ENCODE data around the gene CIDEC. TPM values are rescaled to one million over a fixed set of nuclear protein-coding genes. Genes with fewer than 3 reads are reported as not detected.

The CIDEC gene
- total and polyA plus RNA-seq, 2 of the 8 experiments (the other 6 are each of a cell fraction or from before 2014, with no cell fraction given), result not detected

DNA sequence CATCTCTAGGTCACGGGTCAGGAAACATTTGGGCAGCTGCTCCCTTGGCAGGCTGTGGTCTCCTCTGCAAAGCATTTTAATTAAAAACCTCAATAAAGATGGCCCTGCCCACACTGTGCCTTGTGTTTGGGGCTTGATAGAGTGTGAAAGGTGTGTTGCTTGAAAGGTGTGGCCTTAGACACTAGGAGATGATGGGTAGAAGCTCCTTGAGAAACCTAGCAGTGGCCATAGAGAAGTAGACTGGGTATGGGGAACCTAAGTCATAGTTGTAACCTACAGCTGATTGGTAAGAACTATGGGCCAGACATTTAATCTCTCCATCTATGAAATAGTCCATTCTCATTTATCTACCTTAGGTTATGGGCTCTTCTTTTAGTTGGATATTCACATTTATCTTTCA is 13.7 kb upstream of the CIDEC start:
- Histone ChIP-seq H4K5ac (ENCODE audit: insufficient read length, low read depth, low read length) (no peak overlapping the region), H3K14ac (ENCODE audit: insufficient read length) (no peak overlapping the region), H2BK20ac (ENCODE audit: low read length) (no peak overlapping the region), H3K4me2 (ENCODE audit: insufficient read depth in 1 of 2, low read depth in 2 of 2, low read length in 2 of 2) (no peak overlapping the region), H3K9me3 (ENCODE audit: insufficient read depth in 2 of 2, low read depth in 1 of 2, low read length in 1 of 2) (no peaks in the 10 kb centered on the region), H2BK5ac (ENCODE audit: low read depth, low read length) (no peak overlapping the region), H3K27ac (ENCODE audit: low read depth, low read length) (no peak overlapping the region), H2BK120ac (replicated peaks; ENCODE audit: low read depth, low read length) (no peak overlapping the region), H3K4me3 (ENCODE audit: extremely low read depth in 1 of 4, insufficient read depth in 2 of 4, low read depth in 3 of 4, low read length in 4 of 4) (no peak overlapping the region), H4K8ac (ENCODE audit: extremely low read depth, insufficient read depth, low read length) (no peak overlapping the region), H2BK15ac (ENCODE audit: low read length) (no peak overlapping the region), H3K27me3 (replicated peaks in 1 of 4; ENCODE audit: control insufficient read depth in 3 of 4, extremely low read depth in 1 of 4, insufficient read depth in 3 of 4, low read length in 3 of 4) (no peaks in the 10 kb centered on the region), H3K23ac (ENCODE audit: insufficient read length) (no peak overlapping the region), H4K91ac (replicated peaks; ENCODE audit: insufficient read length, low read length) (no peak overlapping the region), H3K56ac (replicated peaks; ENCODE audit: insufficient read length, low read depth, low read length) (no peak overlapping the region), H4K20me1 (replicated peaks in 1 of 2; ENCODE audit: control insufficient read depth in 1 of 2, insufficient read depth in 2 of 2, low read length in 2 of 2) (peaks cover 1 to 4% of the 10 kb centered on the region in 2 experiments), H3K9ac (replicated peaks in 1 of 4; ENCODE audit: extremely low read depth in 1 of 4, low read depth in 3 of 4, low read length in 3 of 4) (no peak overlapping the region), H3K79me1 (ENCODE audit: low read depth, low read length) (no peaks in the 10 kb centered on the region), H2AK5ac (ENCODE audit: low read depth, low read length) (no peak overlapping the region), H3K4ac (replicated peaks; ENCODE audit: insufficient read length, low read depth, low read length) (no peak overlapping the region), H3K18ac (ENCODE audit: extremely low read depth, low read length) (no peak overlapping the region), H2BK12ac (ENCODE audit: low read depth, low read length) (no peak overlapping the region), H3K36me3 (ENCODE audit: control insufficient read depth in 2 of 4, insufficient read depth in 4 of 4, low read length in 3 of 4) (peaks cover 8 to 16% (median 13%) of the 10 kb centered on the region in 4 experiments; a peak in 7 of 8 replicates), H3K79me2 (ENCODE audit: control insufficient read depth in 1 of 2, insufficient read depth in 2 of 2, low read length in 2 of 2) (peaks cover 0 to 19% of the 10 kb centered on the region in 2 experiments; a peak in 2 of 4 replicates), H3K23me2 (ENCODE audit: low read depth, low read length) (0 out of 2 replicates have a peak, but pooled peaks cover 2% of the 10 kb centered on the region), H2AFZ (ENCODE audit: low read length) (no peak overlapping the region), H3K4me1 (replicated peaks in 1 of 4; ENCODE audit: control insufficient read depth in 3 of 4, insufficient read depth in 4 of 4, low read length in 3 of 4) (peaks cover 0 to 2% (median 0%) of the 10 kb centered on the region in 4 experiments; a peak in 1 of 7 replicates)
- CTCF ChIA-PET (ENCODE audit: partially characterized antibody), result interaction anchor here (0.8 to 2.3 kb wide), 7 partner anchors 9 to 274 kb away, joined by 3 to 9 read pairs (median 3); partner anchors contain the start of gene IL17RE
- FAIRE-seq (no peak), DNase-seq (ENCODE audit: low read depth in 1 of 2, low spot score in 2 of 2) (no peak)
- POLR2A ChIA-PET (ENCODE audit: partially characterized antibody), result interaction anchor here (0.7 to 1.8 kb wide), 11 partner anchors 9 to 73 kb away, joined by 3 to 11 read pairs (median 4); partner anchors contain the start of genes CIDEC, CRELD1 and IL17RE
- WGBS, 2 experiments (ENCODE audit: extremely low coverage in 1 of 2, insufficient coverage in 1 of 2, insufficient read length in 1 of 2, insufficient replicate concordance in 2 of 2, low coverage in 1 of 2, low lambda C conversion rate in 2 of 2, missing lambda C conversion rate in 1 of 2), result 100% methylated on average over 1 of the region's 1 CpG; no CpG with 5 or more reads in 1 of the 2 experiments
- TF ChIP-seq HDAC6 (IDR thresholded peaks at IDR 0.05; ENCODE audit: low read depth, low read length), result no peak
- TF ChIP-seq SRF (IDR thresholded peaks at IDR 0.05; ENCODE audit: low read depth, low read length), result no peak
- no peak for TF ChIP-seq MAFK (IDR thresholded peaks at IDR 0.05; ENCODE audit: low read depth, low read length)
- TF ChIP-seq JUND (IDR thresholded peaks at IDR 0.05; ENCODE audit: low read length), result no peak
- TF ChIP-seq, protein P1, sequence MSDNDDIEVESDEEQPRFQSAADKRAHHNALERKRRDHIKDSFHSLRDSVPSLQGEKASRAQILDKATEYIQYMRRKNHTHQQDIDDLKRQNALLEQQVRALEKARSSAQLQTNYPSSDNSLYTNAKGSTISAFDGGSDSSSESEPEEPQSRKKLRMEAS (IDR thresholded peaks at IDR 0.05), result no peak
- no peak for TF ChIP-seq TCF12 (IDR thresholded peaks at IDR 0.05; ENCODE audit: low read depth, low read length)
- no peak for TF ChIP-seq RXRA (IDR thresholded peaks at IDR 0.05; ENCODE audit: insufficient read depth, low read depth, low read length)
- TF ChIP-seq TEAD4 (IDR thresholded peaks at IDR 0.05; ENCODE audit: low read depth, low read length), result no peak
- no peak for TF ChIP-seq BACH1 (IDR thresholded peaks at IDR 0.05; ENCODE audit: low read length)
- TF ChIP-seq EGR1 (IDR thresholded peaks at IDR 0.05; ENCODE audit: borderline replicate concordance, low read depth, low read length), result no peak
- no peak for TF ChIP-seq POLR2AphosphoS5 (IDR thresholded peaks at IDR 0.05; ENCODE audit: low read depth, low read length)
- TF ChIP-seq, protein P2, sequence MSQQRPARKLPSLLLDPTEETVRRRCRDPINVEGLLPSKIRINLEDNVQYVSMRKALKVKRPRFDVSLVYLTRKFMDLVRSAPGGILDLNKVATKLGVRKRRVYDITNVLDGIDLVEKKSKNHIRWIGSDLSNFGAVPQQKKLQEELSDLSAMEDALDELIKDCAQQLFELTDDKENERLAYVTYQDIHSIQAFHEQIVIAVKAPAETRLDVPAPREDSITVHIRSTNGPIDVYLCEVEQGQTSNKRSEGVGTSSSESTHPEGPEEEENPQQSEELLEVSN (IDR thresholded peaks at IDR 0.05), result no peak
- no peak for TF ChIP-seq KDM4A (IDR thresholded peaks at IDR 0.05; ENCODE audit: low read depth, low read length, severe bottlenecking)
- no peak for TF ChIP-seq FOSL1 (IDR thresholded peaks at IDR 0.05; ENCODE audit: insufficient read depth, low read depth, low read length)

All from H1 (cell line).